Nucleus accumbens (tissue), 56 donors: ENCODE results near the gene STIM1.
"Not testable (repeated sequence)": the region's sequence is repeated elsewhere in the genome, so short reads cannot be mapped to it uniquely, and the experiment has no call there.

Source experiments
- DNase-seq, 56 donors: peaks; one replicate each; lab custom pipeline; 2025; lab: John Stamatoyannopoulos, UW

Gene STIM1

DNA sequence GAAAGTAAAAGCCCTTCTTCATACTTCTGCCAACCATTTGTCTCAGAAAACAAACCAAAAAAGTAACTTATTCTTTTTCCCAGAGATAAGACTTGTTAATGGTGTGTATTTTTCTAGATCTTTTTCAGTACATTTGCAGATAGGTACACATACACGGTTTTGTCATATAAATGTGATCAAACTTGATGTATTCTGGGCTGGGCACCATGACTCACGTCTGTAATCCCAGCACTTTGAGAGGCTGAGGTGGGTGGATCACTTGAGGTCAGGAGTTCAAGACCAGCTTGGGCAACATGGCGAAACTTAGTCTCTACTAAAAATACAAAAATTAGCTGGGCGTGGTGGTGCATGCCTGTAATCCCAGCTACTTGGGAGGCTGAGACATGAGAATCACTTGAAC is 274.8 kb downstream of the STIM1 start:
- DNase-seq = not testable (repeated sequence)

DNA sequence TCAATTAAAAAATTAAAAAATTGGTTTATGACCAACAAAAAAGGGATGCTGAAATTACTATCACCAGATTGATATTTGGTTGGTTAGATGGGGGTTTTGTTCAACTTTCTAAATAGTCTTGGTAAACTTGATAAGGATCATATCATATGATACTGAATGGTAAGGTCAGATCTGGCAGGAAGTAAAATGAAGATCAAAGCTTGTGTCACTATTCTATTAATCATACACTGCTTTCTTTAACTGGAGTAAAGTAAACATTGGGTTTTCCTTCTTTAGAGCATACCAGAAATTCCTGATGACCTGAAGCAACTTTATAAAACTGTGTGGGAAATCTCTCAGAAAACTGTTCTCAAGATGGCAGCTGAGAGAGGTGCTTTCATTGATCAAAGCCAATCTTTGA is 279.3 kb downstream of the STIM1 start:
- DNase-seq = no peak

DNA sequence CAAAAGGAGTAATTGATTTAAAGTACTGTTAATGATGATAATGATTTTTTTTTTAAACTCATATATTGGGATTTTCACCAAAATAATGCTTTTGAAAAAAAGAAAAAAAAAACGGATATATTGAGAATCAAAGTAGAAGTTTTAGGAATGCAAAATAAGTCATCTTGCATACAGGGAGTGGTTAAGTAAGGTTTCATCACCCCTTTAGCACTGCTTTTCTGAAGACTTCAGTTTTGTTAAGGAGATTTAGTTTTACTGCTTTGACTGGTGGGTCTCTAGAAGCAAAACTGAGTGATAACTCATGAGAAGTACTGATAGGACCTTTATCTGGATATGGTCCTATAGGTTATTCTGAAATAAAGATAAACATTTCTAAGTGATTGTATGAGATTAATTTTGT is 283.0 kb downstream of the STIM1 start:
- DNase-seq = no peak

- DNase-seq = no peak
Measured at GRCh38 chr11:4140067-4140636, 284.7 kb downstream of the STIM1 start.
